ENCODE measurements around the gene KCNH1.

The KCNH1 gene

GRCh38 chr1:210703593-210703992 lies 430.4 kb downstream of the KCNH1 start:
- DNase-seq = no peak

GRCh38 chr1:210702506-210702905 lies 431.4 kb downstream of the KCNH1 start:
- DNase-seq = no peak

GRCh38 chr1:210700511-210700910 lies 433.4 kb downstream of the KCNH1 start:
- no peak for DNase-seq

- no peak for DNase-seq
Observed at GRCh38 chr1:210700083-210700482, 433.9 kb downstream of the KCNH1 start.

- no peak for DNase-seq
Observed at GRCh38 chr1:210698661-210699060, 435.3 kb downstream of the KCNH1 start.

- no peak for DNase-seq
Observed at GRCh38 chr1:210697185-210697584, 436.8 kb downstream of the KCNH1 start.

- DNase-seq = peak; percentile 4
Observed at GRCh38 chr1:210696709-210697108, 437.2 kb downstream of the KCNH1 start.

- DNase-seq = no peak
Observed at GRCh38 chr1:210695026-210695425, 438.9 kb downstream of the KCNH1 start.

GRCh38 chr1:210692796-210693195 lies 441.2 kb downstream of the KCNH1 start:
- no peak for DNase-seq

GRCh38 chr1:210691039-210691610 lies 442.8 kb downstream of the KCNH1 start:
- DNase-seq = no peak

- DNase-seq = no peak
Observed at GRCh38 chr1:210690236-210690635, 443.7 kb downstream of the KCNH1 start.

GRCh38 chr1:210689826-210690225 lies 444.1 kb downstream of the KCNH1 start:
- DNase-seq = no peak

GRCh38 chr1:210688512-210689234 lies 445.3 kb downstream of the KCNH1 start:
- DNase-seq = no peak

GRCh38 chr1:210687582-210688279 lies 446.2 kb downstream of the KCNH1 start:
- DNase-seq = no peak

GRCh38 chr1:210686841-210687240 lies 447.1 kb downstream of the KCNH1 start:
- no peak for DNase-seq

- no peak for DNase-seq
Observed at GRCh38 chr1:210685295-210685650, 448.7 kb downstream of the KCNH1 start.

- no peak for DNase-seq
Observed at GRCh38 chr1:210684466-210685294, 449.3 kb downstream of the KCNH1 start.

- DNase-seq = no peak
Observed at GRCh38 chr1:210683403-210684047, 450.4 kb downstream of the KCNH1 start.

- no peak for DNase-seq
Observed at GRCh38 chr1:210681158-210681557, 452.8 kb downstream of the KCNH1 start.

GRCh38 chr1:210678306-210678705 lies 455.6 kb downstream of the KCNH1 start:
- no peak for DNase-seq

- DNase-seq = no peak
Observed at GRCh38 chr1:210677533-210677932, 456.4 kb downstream of the KCNH1 start.

- DNase-seq = no peak
Observed at GRCh38 chr1:210676539-210676938, 457.4 kb downstream of the KCNH1 start.

GRCh38 chr1:210674151-210674550 lies 459.8 kb downstream of the KCNH1 start:
- no peak for DNase-seq
